ENCODE measurements around the gene AKT1S1.

Gene AKT1S1

GRCh38 chr19:49847731-49848696 lies 29.1 kb downstream of the AKT1S1 start:
- Histone ChIP-seq H2BK12ac (ENCODE audit: low read length) (no peak overlapping the region), H3K79me2 (ENCODE audit: control insufficient read depth, insufficient read depth, low read length, poor library complexity) (peaks cover 12% of the 10 kb centered on the region), H3K4ac (ENCODE audit: low read depth, low read length) (no peak overlapping the region), H4K8ac (ENCODE audit: low read depth, low read length) (no peak overlapping the region), H3K9ac (ENCODE audit: low read length) (no peak overlapping the region), H3K4me1 (ENCODE audit: control insufficient read depth in 1 of 2, insufficient read depth in 2 of 2, low read length in 2 of 2) (peaks cover 7 to 17% of the 10 kb centered on the region in 2 experiments), H3K23ac (ENCODE audit: low read length) (no peak overlapping the region), H3K27me3 (ENCODE audit: insufficient read depth, low read length) (no peaks in the 10 kb centered on the region), H3K18ac (ENCODE audit: low read length) (no peak overlapping the region), H4K12ac (ENCODE audit: low read depth, low read length) (no peak overlapping the region), H3K4me3 (ENCODE audit: low read depth, low read length) (no peak overlapping the region), H2BK5ac (ENCODE audit: low read depth, low read length, poor library complexity) (no peak overlapping the region), H2AFZ (ENCODE audit: insufficient read depth, low read length, poor library complexity) (no peak overlapping the region), H3K9me3 (ENCODE audit: insufficient read depth, low read depth, low read length) (no peaks in the 10 kb centered on the region), H3K79me1 (ENCODE audit: low read length) (peaks cover 7% of the 10 kb centered on the region), H3K14ac (ENCODE audit: low read length) (no peak overlapping the region), H3K27ac (ENCODE audit: low read depth, low read length) (no peak overlapping the region), H2BK120ac (ENCODE audit: insufficient read depth, low read length, poor library complexity) (no peak overlapping the region), H3K4me2 (ENCODE audit: low read length) (no peak overlapping the region), H3K36me3 (ENCODE audit: control insufficient read depth in 1 of 2, insufficient read depth in 2 of 2, low read length in 2 of 2) (peaks cover 8 to 9% of the 10 kb centered on the region in 2 experiments), H2AK5ac (ENCODE audit: low read length) (no peak overlapping the region), H4K91ac (ENCODE audit: low read depth, low read length) (no peak overlapping the region)
- peak in 1 of 2 donors; percentile 58 for DNase-seq
- no CpG with 5 or more reads among the region's 10 CpGs for WGBS (ENCODE audit: extremely low coverage, insufficient coverage, insufficient read length)

GRCh38 chr19:49846408-49846807 lies 30.7 kb downstream of the AKT1S1 start:
- peak in 1 of 2 donors; percentile 26 for DNase-seq
- no peaks in the 10 kb centered on the region for H3K9me3 ChIP-seq (ENCODE audit: insufficient read depth, low read depth, low read length)
- H3K36me3 ChIP-seq (ENCODE audit: control insufficient read depth in 1 of 2, insufficient read depth in 2 of 2, low read length in 2 of 2): peaks cover 4 to 10% of the 10 kb centered on the region in 2 experiments
- no peak overlapping the region for H3K9ac ChIP-seq (ENCODE audit: low read length)
- H3K79me1 ChIP-seq (ENCODE audit: low read length): peaks cover 7% of the 10 kb centered on the region
- no peak overlapping the region for H4K91ac ChIP-seq (ENCODE audit: low read depth, low read length)
- H2BK5ac ChIP-seq (ENCODE audit: low read depth, low read length, poor library complexity): no peak overlapping the region
- H3K79me2 ChIP-seq (ENCODE audit: control insufficient read depth, insufficient read depth, low read length, poor library complexity): peaks cover 5% of the 10 kb centered on the region
- no peak overlapping the region for H4K8ac ChIP-seq (ENCODE audit: low read depth, low read length)
- H2BK12ac ChIP-seq (ENCODE audit: low read length): no peak overlapping the region
- no peak overlapping the region for H3K18ac ChIP-seq (ENCODE audit: low read length)
- no peak overlapping the region for H3K4ac ChIP-seq (ENCODE audit: low read depth, low read length)
- H3K14ac ChIP-seq (ENCODE audit: low read length): no peak overlapping the region
- peaks cover 3 to 8% of the 10 kb centered on the region in 2 experiments for H3K4me1 ChIP-seq (ENCODE audit: control insufficient read depth in 1 of 2, insufficient read depth in 2 of 2, low read length in 2 of 2)
- H3K27me3 ChIP-seq (ENCODE audit: insufficient read depth, low read length): no peaks in the 10 kb centered on the region
- H3K4me2 ChIP-seq (ENCODE audit: low read length): no peak overlapping the region
- H2AFZ ChIP-seq (ENCODE audit: insufficient read depth, low read length, poor library complexity): no peak overlapping the region
- no peak overlapping the region for H2BK120ac ChIP-seq (ENCODE audit: insufficient read depth, low read length, poor library complexity)
- H2AK5ac ChIP-seq (ENCODE audit: low read length): no peak overlapping the region
- no peak overlapping the region for H3K4me3 ChIP-seq (ENCODE audit: low read depth, low read length)
- no CpG with 5 or more reads among the region's 5 CpGs for WGBS (ENCODE audit: extremely low coverage, insufficient coverage, insufficient read length)
- no peak overlapping the region for H3K27ac ChIP-seq (ENCODE audit: low read depth, low read length)
- no peak overlapping the region for H3K23ac ChIP-seq (ENCODE audit: low read length)
- H4K12ac ChIP-seq (ENCODE audit: low read depth, low read length): no peak overlapping the region

- Histone ChIP-seq H2BK120ac (ENCODE audit: insufficient read depth, low read length, poor library complexity) (no peak overlapping the region), H3K4me2 (ENCODE audit: low read length) (no peak overlapping the region), H2BK5ac (ENCODE audit: low read depth, low read length, poor library complexity) (no peak overlapping the region), H3K79me1 (ENCODE audit: low read length) (no peaks in the 10 kb centered on the region), H3K27ac (ENCODE audit: low read depth, low read length) (no peak overlapping the region), H2AFZ (ENCODE audit: insufficient read depth, low read length, poor library complexity) (no peak overlapping the region), H3K18ac (ENCODE audit: low read length) (no peak overlapping the region), H2BK12ac (ENCODE audit: low read length) (no peak overlapping the region), H3K79me2 (ENCODE audit: control insufficient read depth, insufficient read depth, low read length, poor library complexity) (no peaks in the 10 kb centered on the region), H4K12ac (ENCODE audit: low read depth, low read length) (no peak overlapping the region), H3K4me1 (ENCODE audit: control insufficient read depth in 1 of 2, insufficient read depth in 2 of 2, low read length in 2 of 2) (peaks cover 3 to 8% of the 10 kb centered on the region in 2 experiments), H3K4me3 (ENCODE audit: low read depth, low read length) (no peak overlapping the region), H3K9ac (ENCODE audit: low read length) (no peak overlapping the region), H3K14ac (ENCODE audit: low read length) (no peak overlapping the region), H3K27me3 (ENCODE audit: insufficient read depth, low read length) (no peaks in the 10 kb centered on the region), H4K91ac (ENCODE audit: low read depth, low read length) (no peak overlapping the region), H3K9me3 (ENCODE audit: insufficient read depth, low read depth, low read length) (no peaks in the 10 kb centered on the region), H3K4ac (ENCODE audit: low read depth, low read length) (no peak overlapping the region), H4K8ac (ENCODE audit: low read depth, low read length) (no peak overlapping the region), H3K23ac (ENCODE audit: low read length) (no peak overlapping the region), H2AK5ac (ENCODE audit: low read length) (no peak overlapping the region), H3K36me3 (ENCODE audit: control insufficient read depth in 1 of 2, insufficient read depth in 2 of 2, low read length in 2 of 2) (peaks cover 10 to 16% of the 10 kb centered on the region in 2 experiments)
- WGBS (ENCODE audit: extremely low coverage, insufficient coverage, insufficient read length): no CpG with 5 or more reads among the region's 3 CpGs
- DNase-seq: no peak
These were observed 31.7 kb downstream of the AKT1S1 start for GRCh38 chr19:49845414-49845813.

GRCh38 chr19:49844138-49845095 lies 32.7 kb downstream of the AKT1S1 start:
- H3K4ac ChIP-seq (ENCODE audit: low read depth, low read length): no peak overlapping the region
- H4K8ac ChIP-seq (ENCODE audit: low read depth, low read length): no peak overlapping the region
- no peaks in the 10 kb centered on the region for H3K9me3 ChIP-seq (ENCODE audit: insufficient read depth, low read depth, low read length)
- H3K27ac ChIP-seq (ENCODE audit: low read depth, low read length): no peak overlapping the region
- H3K18ac ChIP-seq (ENCODE audit: low read length): no peak overlapping the region
- peaks cover 16 to 18% of the 10 kb centered on the region in 2 experiments for H3K36me3 ChIP-seq (ENCODE audit: control insufficient read depth in 1 of 2, insufficient read depth in 2 of 2, low read length in 2 of 2)
- no peaks in the 10 kb centered on the region for H3K27me3 ChIP-seq (ENCODE audit: insufficient read depth, low read length)
- H3K79me1 ChIP-seq (ENCODE audit: low read length): no peaks in the 10 kb centered on the region
- H3K9ac ChIP-seq (ENCODE audit: low read length): no peak overlapping the region
- no peak overlapping the region for H4K12ac ChIP-seq (ENCODE audit: low read depth, low read length)
- peaks cover 0 to 4% of the 10 kb centered on the region in 2 experiments for H3K4me1 ChIP-seq (ENCODE audit: control insufficient read depth in 1 of 2, insufficient read depth in 2 of 2, low read length in 2 of 2)
- H2AK5ac ChIP-seq (ENCODE audit: low read length): no peak overlapping the region
- H3K4me3 ChIP-seq (ENCODE audit: low read depth, low read length): no peak overlapping the region
- no peaks in the 10 kb centered on the region for H3K79me2 ChIP-seq (ENCODE audit: control insufficient read depth, insufficient read depth, low read length, poor library complexity)
- no peak overlapping the region for H2BK12ac ChIP-seq (ENCODE audit: low read length)
- DNase-seq: peak; percentile 43 to 48
- no peak overlapping the region for H3K4me2 ChIP-seq (ENCODE audit: low read length)
- H2BK120ac ChIP-seq (ENCODE audit: insufficient read depth, low read length, poor library complexity): no peak overlapping the region
- no peak overlapping the region for H3K23ac ChIP-seq (ENCODE audit: low read length)
- H4K91ac ChIP-seq (ENCODE audit: low read depth, low read length): no peak overlapping the region
- H2AFZ ChIP-seq (ENCODE audit: insufficient read depth, low read length, poor library complexity): no peak overlapping the region
- no peak overlapping the region for H3K14ac ChIP-seq (ENCODE audit: low read length)
- WGBS (ENCODE audit: extremely low coverage, insufficient coverage, insufficient read length): no CpG with 5 or more reads among the region's 18 CpGs
- no peak overlapping the region for H2BK5ac ChIP-seq (ENCODE audit: low read depth, low read length, poor library complexity)
